Right lung (tissue), 5 donors: ENCODE data around the gene PVALEF. TPM values are rescaled to one million over a fixed set of nuclear protein-coding genes. Genes with fewer than 3 reads are reported as not detected.

Experiments
- DNase-seq, 2 donors: peaks; one replicate each; pipeline ENCODE4 v3.0.0-alpha.2; 2013
- polyA plus RNA-seq, 5 donors: library from polyadenylated mRNA; unstranded; fragments of 120-200 nt; gene quantifications; one replicate each; pipeline versions ENCODE4 v1.2.1 to v1.2.3, GENCODE V29; 2013; ENCODE audit warnings: inconsistent platforms in 1 of 5, low replicate concordance in 1 of 5; ENCODE audit not compliant: insufficient read length in 5 of 5, insufficient read depth in 1 of 5

Gene PVALEF
- polyA plus RNA-seq, 5 donors, result 0.13 to 0.35 (median 0.23) TPM; not detected in 2

GRCh38 chr17:81181811-81182185 lies 16.5 kb downstream of the PVALEF start:
- no peak for DNase-seq

- no peak for DNase-seq
These were observed 17.3 kb downstream of the PVALEF start for GRCh38 chr17:81182596-81182995.

- DNase-seq, result no peak
These were observed 18.0 kb downstream of the PVALEF start for GRCh38 chr17:81183316-81183715.

GRCh38 chr17:81183807-81184206 lies 18.5 kb downstream of the PVALEF start:
- DNase-seq, result no peak

- DNase-seq, result no peak
These were observed 19.2 kb downstream of the PVALEF start for GRCh38 chr17:81184555-81184954.

GRCh38 chr17:81186203-81186602 lies 20.9 kb downstream of the PVALEF start:
- no peak for DNase-seq

- no peak for DNase-seq
These were observed 21.8 kb downstream of the PVALEF start for GRCh38 chr17:81187120-81187519.

- no peak for DNase-seq
These were observed 22.5 kb downstream of the PVALEF start for GRCh38 chr17:81187586-81188490.

- DNase-seq, result no peak
These were observed 23.2 kb downstream of the PVALEF start for GRCh38 chr17:81188491-81188840.

- no peak for DNase-seq
These were observed 23.7 kb downstream of the PVALEF start for GRCh38 chr17:81189016-81189415.

GRCh38 chr17:81189670-81190530 lies 24.6 kb downstream of the PVALEF start:
- no peak for DNase-seq

- DNase-seq, result no peak
These were observed 25.3 kb downstream of the PVALEF start for GRCh38 chr17:81190591-81190990.

GRCh38 chr17:81191116-81191515 lies 25.8 kb downstream of the PVALEF start:
- no peak for DNase-seq

GRCh38 chr17:81191646-81192045 lies 26.3 kb downstream of the PVALEF start:
- no peak for DNase-seq

- no peak for DNase-seq
These were observed 27.2 kb downstream of the PVALEF start for GRCh38 chr17:81192386-81193050.

GRCh38 chr17:81193051-81193410 lies 27.7 kb downstream of the PVALEF start:
- DNase-seq, result no peak

GRCh38 chr17:81193470-81194224 lies 28.3 kb downstream of the PVALEF start:
- DNase-seq, result no peak

- DNase-seq, result no peak
These were observed 29.0 kb downstream of the PVALEF start for GRCh38 chr17:81194225-81194760.

- no peak for DNase-seq
These were observed 29.9 kb downstream of the PVALEF start for GRCh38 chr17:81194941-81195901.

- DNase-seq, result no peak
These were observed 30.7 kb downstream of the PVALEF start for GRCh38 chr17:81195941-81196495.
